Measurements from ENCODE around the gene SFI1. TPM values are rescaled to one million over a fixed set of nuclear protein-coding genes. Genes with fewer than 3 reads are reported as not detected.

The SFI1 gene
- total and polyA plus RNA-seq, 2 of the 8 experiments (the other 6 are each of a cell fraction or from before 2014, with no cell fraction given) = 10.4 to 30.1 TPM

- no peak for FAIRE-seq
- H4K8ac ChIP-seq (ENCODE audit: extremely low read depth, insufficient read depth, low read length) = no peak overlapping the region
- no peak overlapping the region for H3K9ac ChIP-seq (replicated peaks in 1 of 4; ENCODE audit: extremely low read depth in 1 of 4, low read depth in 3 of 4, low read length in 3 of 4)
- no peak overlapping the region for H2AFZ ChIP-seq (ENCODE audit: low read length)
- no peak overlapping the region for H2BK15ac ChIP-seq (ENCODE audit: low read length)
- H3K23ac ChIP-seq (ENCODE audit: insufficient read length) = no peak overlapping the region
- ChIA-PET POLR2A (ENCODE audit: partially characterized antibody) (no interaction called here), CTCF (ENCODE audit: partially characterized antibody) (interaction anchor here (1.3 kb wide), 1 partner anchor 23 kb away, joined by 3 read pairs; no protein-coding TSS in a partner anchor)
- no peak overlapping the region for H3K56ac ChIP-seq (replicated peaks; ENCODE audit: insufficient read length, low read depth, low read length)
- no peaks in the 10 kb centered on the region for H3K79me2 ChIP-seq (ENCODE audit: control insufficient read depth in 1 of 2, insufficient read depth in 2 of 2, low read length in 2 of 2)
- no peaks in the 10 kb centered on the region for H3K9me3 ChIP-seq (ENCODE audit: insufficient read depth in 2 of 2, low read depth in 1 of 2, low read length in 1 of 2)
- DNase-seq (ENCODE audit: low read depth in 1 of 2, low spot score in 2 of 2) = no peak
- H3K4me1 ChIP-seq (replicated peaks in 1 of 4; ENCODE audit: control insufficient read depth in 3 of 4, insufficient read depth in 4 of 4, low read length in 3 of 4) = no peaks in the 10 kb centered on the region
- no peak overlapping the region for H3K4ac ChIP-seq (replicated peaks; ENCODE audit: insufficient read length, low read depth, low read length)
- no peaks in the 10 kb centered on the region for H3K23me2 ChIP-seq (ENCODE audit: low read depth, low read length)
- no peak overlapping the region for H2BK12ac ChIP-seq (ENCODE audit: low read depth, low read length)
- H3K27ac ChIP-seq (ENCODE audit: low read depth, low read length) = no peak overlapping the region
- WGBS, 2 experiments (ENCODE audit: extremely low coverage in 1 of 2, insufficient coverage in 1 of 2, insufficient read length in 1 of 2, insufficient replicate concordance in 2 of 2, low coverage in 1 of 2, low lambda C conversion rate in 2 of 2, missing lambda C conversion rate in 1 of 2) = 94% methylated on average over 1 of the region's 1 CpG; no CpG with 5 or more reads in 1 of the 2 experiments
- no peak overlapping the region for H2BK120ac ChIP-seq (replicated peaks; ENCODE audit: low read depth, low read length)
- no peak overlapping the region for H4K91ac ChIP-seq (replicated peaks; ENCODE audit: insufficient read length, low read length)
- no peak overlapping the region for H2AK5ac ChIP-seq (ENCODE audit: low read depth, low read length)
- no peak overlapping the region for H3K14ac ChIP-seq (ENCODE audit: insufficient read length)
- H3K4me2 ChIP-seq (ENCODE audit: insufficient read depth in 1 of 2, low read depth in 2 of 2, low read length in 2 of 2) = no peak overlapping the region
- H2BK20ac ChIP-seq (ENCODE audit: low read length) = no peak overlapping the region
- H3K27me3 ChIP-seq (replicated peaks in 1 of 4; ENCODE audit: control insufficient read depth in 3 of 4, extremely low read depth in 1 of 4, insufficient read depth in 3 of 4, low read length in 3 of 4) = no peaks in the 10 kb centered on the region
- H4K5ac ChIP-seq (ENCODE audit: insufficient read length, low read depth, low read length) = no peak overlapping the region
- no peak overlapping the region for H3K18ac ChIP-seq (ENCODE audit: extremely low read depth, low read length)
- no peak overlapping the region for H3K4me3 ChIP-seq (ENCODE audit: extremely low read depth in 1 of 4, insufficient read depth in 2 of 4, low read depth in 3 of 4, low read length in 4 of 4)
- no peak overlapping the region for H2BK5ac ChIP-seq (ENCODE audit: low read depth, low read length)
- H3K79me1 ChIP-seq (ENCODE audit: low read depth, low read length) = no peaks in the 10 kb centered on the region
- H3K36me3 ChIP-seq (ENCODE audit: control insufficient read depth in 2 of 4, insufficient read depth in 4 of 4, low read length in 3 of 4) = peaks cover 0 to 2% (median 0%) of the 10 kb centered on the region in 4 experiments; a peak in 1 of 8 replicates
- H4K20me1 ChIP-seq (replicated peaks in 1 of 2; ENCODE audit: control insufficient read depth in 1 of 2, insufficient read depth in 2 of 2, low read length in 2 of 2) = peaks cover 1 to 2% of the 10 kb centered on the region in 2 experiments
- TF ChIP-seq ASH2L (IDR thresholded peaks at IDR 0.05; ENCODE audit: low read length) (no peak), CBX8 (IDR thresholded peaks at IDR 0.05; ENCODE audit: borderline replicate concordance, low read depth, low read length) (no peak), KDM1A (IDR thresholded peaks at IDR 0.05; ENCODE audit: borderline replicate concordance, low read length) (no peak), E2F6 (IDR thresholded peaks at IDR 0.05) (no peak), SIX5 (IDR thresholded peaks at IDR 0.05; ENCODE audit: low read depth, low read length) (no peak), USF2 (IDR thresholded peaks at IDR 0.05; ENCODE audit: low read length) (no peak), SIRT6 (IDR thresholded peaks at IDR 0.05; ENCODE audit: low read length) (no peak), GABPA (IDR thresholded peaks at IDR 0.05; ENCODE audit: borderline replicate concordance, insufficient read depth, low read length) (no peak), ZNF274 (IDR thresholded peaks at IDR 0.05; ENCODE audit: borderline replicate concordance, extremely low read depth, low read length) (no peak), CTCF (IDR thresholded peaks at IDR 0.05; ENCODE audit: control extremely low read depth in 1 of 3, insufficient read depth in 1 of 3, low read depth in 1 of 3, low read length in 3 of 3) (no peak)
These were observed 83.5 kb downstream of the SFI1 start for GRCh38 chr22:31579835-31580242.
